ENCODE measurements around the gene APLP2.
A peak's percentile ranks its signal among the peaks of the same experiment; 100 is the strongest.
"Not testable (repeated sequence)": the region's sequence is repeated elsewhere in the genome, so short reads cannot be mapped to it uniquely, and the experiment has no call there.

The APLP2 gene

GRCh38 chr11:130069659-130070108 is at the start of gene APLP2:
Gene APLP2, plus strand, starts transcription at chr11:130069894. Its CDS starts 84 bp downstream, at chr11:130069978.
- TF ChIP-seq, protein P1, sequence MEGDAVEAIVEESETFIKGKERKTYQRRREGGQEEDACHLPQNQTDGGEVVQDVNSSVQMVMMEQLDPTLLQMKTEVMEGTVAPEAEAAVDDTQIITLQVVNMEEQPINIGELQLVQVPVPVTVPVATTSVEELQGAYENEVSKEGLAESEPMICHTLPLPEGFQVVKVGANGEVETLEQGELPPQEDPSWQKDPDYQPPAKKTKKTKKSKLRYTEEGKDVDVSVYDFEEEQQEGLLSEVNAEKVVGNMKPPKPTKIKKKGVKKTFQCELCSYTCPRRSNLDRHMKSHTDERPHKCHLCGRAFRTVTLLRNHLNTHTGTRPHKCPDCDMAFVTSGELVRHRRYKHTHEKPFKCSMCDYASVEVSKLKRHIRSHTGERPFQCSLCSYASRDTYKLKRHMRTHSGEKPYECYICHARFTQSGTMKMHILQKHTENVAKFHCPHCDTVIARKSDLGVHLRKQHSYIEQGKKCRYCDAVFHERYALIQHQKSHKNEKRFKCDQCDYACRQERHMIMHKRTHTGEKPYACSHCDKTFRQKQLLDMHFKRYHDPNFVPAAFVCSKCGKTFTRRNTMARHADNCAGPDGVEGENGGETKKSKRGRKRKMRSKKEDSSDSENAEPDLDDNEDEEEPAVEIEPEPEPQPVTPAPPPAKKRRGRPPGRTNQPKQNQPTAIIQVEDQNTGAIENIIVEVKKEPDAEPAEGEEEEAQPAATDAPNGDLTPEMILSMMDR (IDR thresholded peaks at IDR 0.05; ENCODE audit: low read depth, low read length, missing control alignments), result no peak
- DNase-seq (ENCODE audit: low read depth), result peak; percentile 90
- H3K4me3 ChIP-seq (ENCODE audit: low read depth, low read length), result peak within 1 kb of the TSS; percentile 86

DNA sequence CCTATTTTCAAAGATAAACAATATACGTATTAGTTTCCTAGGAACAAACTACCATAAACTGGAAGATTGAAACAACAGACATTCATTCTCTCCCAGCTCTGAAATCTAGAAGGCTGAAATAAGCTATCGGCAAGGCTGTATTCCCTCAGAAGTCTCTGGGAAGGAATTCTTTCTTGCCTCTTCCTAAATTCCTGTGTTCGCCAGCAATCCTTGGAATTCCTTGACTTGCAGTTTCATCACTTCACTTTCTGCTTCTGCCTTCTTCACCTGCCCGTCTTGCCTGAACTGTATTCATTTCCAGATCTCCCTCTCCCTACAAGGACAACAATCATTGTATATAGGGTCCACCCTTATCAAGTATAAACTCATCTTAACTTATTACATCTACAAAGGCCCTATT is 49.4 kb upstream of the APLP2 start:
- TF ChIP-seq, protein P1 (IDR thresholded peaks at IDR 0.05; ENCODE audit: low read depth, low read length, missing control alignments), result no peak
- no peak overlapping the region for H3K4me3 ChIP-seq (ENCODE audit: low read depth, low read length)
- no peak for DNase-seq (ENCODE audit: low read depth)

DNA sequence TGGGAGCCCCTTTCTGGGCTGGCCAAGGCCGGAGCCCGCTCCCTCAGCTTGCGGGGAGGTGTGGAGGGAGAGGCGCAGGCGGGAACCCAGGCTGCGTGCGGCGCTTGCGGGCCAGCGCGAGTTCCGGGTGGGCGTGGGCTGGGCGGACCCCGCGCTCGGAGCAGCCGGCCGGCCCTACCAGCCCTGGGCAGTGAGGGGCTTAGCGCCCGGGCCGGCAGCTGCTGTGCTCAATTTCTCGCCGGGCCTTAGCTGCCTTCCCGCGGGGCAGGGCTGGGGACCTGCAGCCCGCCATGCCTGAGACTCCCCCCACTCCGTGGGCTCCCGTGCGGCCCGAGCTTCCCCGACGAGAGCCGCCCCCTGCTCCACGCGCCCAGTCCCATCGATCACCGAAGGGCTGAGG is 48.1 kb upstream of the APLP2 start:
- not testable (repeated sequence) for DNase-seq (ENCODE audit: low read depth); H3K4me3 ChIP-seq (ENCODE audit: low read depth, low read length)

DNA sequence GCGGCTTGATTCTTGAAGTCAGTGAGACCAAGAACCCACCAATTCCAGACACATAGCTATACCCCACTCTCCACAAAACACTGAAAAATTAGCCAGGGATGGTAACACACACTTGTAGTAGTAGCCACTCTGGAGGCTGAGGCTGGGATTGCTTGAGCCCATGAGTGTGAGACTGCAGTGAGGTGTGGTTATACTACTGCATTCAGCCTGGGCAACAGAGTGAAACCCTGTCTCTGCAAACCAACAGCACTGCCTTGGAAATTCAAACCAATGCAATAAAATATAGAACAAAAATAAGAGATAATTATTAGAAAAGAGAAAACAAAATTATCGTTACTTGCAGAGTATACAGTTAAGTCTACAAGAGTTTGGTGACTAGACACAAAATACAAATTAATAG is 46.9 kb upstream of the APLP2 start:
- H3K4me3 ChIP-seq (ENCODE audit: low read depth, low read length), result no peak overlapping the region
- TF ChIP-seq, protein P1 (IDR thresholded peaks at IDR 0.05; ENCODE audit: low read depth, low read length, missing control alignments), result no peak
- no peak for DNase-seq (ENCODE audit: low read depth)

- H3K4me3 ChIP-seq (ENCODE audit: low read depth, low read length), result no peak overlapping the region
- DNase-seq (ENCODE audit: low read depth), result peak; percentile 71
- TF ChIP-seq, protein P1 (IDR thresholded peaks at IDR 0.05; ENCODE audit: low read depth, low read length, missing control alignments), result no peak
Observed at GRCh38 chr11:130023204-130023603, 46.5 kb upstream of the APLP2 start.

DNA sequence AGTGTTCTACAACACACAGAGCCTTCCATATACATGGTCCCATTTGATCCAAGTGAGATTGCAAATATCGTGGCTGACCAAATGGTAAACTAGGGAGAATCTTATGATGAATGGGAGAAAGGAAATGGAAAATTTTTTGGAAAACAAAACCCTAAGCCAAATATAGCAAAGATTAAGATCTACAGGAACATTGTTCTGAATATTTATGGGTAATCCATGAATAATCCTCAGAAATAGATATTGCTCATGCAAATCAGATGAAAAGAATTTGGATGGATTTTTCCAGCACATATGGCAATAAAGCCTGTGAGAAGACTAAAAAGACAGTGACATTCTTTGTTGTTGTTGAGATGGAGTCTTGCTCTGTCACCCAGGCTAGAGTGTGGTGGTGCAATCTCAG is 45.3 kb upstream of the APLP2 start:
- H3K4me3 ChIP-seq (ENCODE audit: low read depth, low read length), result no peak overlapping the region
- TF ChIP-seq, protein P1 (IDR thresholded peaks at IDR 0.05; ENCODE audit: low read depth, low read length, missing control alignments), result no peak
- DNase-seq (ENCODE audit: low read depth), result no peak

DNA sequence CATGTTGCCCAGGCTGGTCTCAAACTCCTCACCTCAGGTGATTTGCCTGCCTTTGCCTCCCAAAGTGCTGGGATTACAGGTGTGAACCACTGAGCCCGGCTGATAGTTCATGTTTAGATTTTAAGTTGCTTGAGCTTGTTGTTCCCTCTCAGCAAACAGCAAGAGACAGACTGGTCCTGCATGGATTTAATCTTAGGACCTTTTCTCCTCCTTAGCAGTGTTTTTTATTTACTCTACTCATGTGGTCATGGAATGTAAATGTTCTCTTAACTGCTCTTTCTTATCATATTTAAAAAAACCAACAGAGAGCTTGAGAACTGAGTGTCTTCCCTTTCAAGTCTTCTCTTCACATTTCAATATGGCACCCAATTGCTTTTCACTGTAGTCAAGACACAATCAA is 44.3 kb upstream of the APLP2 start:
- H3K4me3 ChIP-seq (ENCODE audit: low read depth, low read length), result no peak overlapping the region
- TF ChIP-seq, protein P1 (IDR thresholded peaks at IDR 0.05; ENCODE audit: low read depth, low read length, missing control alignments), result no peak
- DNase-seq (ENCODE audit: low read depth), result no peak

Measured in GM12864 (cell line).